Panc1 (cell line): Measurements from ENCODE around the gene KCNAB2. TPM values are rescaled to one million over a fixed set of nuclear protein-coding genes. Genes with fewer than 3 reads are reported as not detected.

Source experiments
- ATAC-seq: fragments of 200-7000 bp; cut with Tn5 transposase; 2 replicates; pipeline ENCODE4 v1.9.1; 2020; ENCODE audit warnings: mild to moderate bottlenecking, moderate library complexity
- BruUV-seq: library from RNA; stranded (reverse); fragments of 400-500 nt; replicated peaks from 2 replicates; lab custom pipeline; 2021; lab: Mats Ljungman, UMichigan
- CTCF ChIA-PET: fragments of 300-600 bp; sonication (Branson Sonifier 250); formaldehyde crosslinking; loops from one replicate; lab custom pipeline; 2022; ENCODE audit warnings: antibody characterized with exemption; lab: Charles Lee
- POLR2A ChIA-PET: fragments of 300-600 bp; sonication (Branson Sonifier 250); formaldehyde crosslinking; loops from one replicate; lab custom pipeline; 2022; ENCODE audit warnings: antibody characterized with exemption; lab: Charles Lee
- DNase-seq: peaks from one replicate; pipeline ENCODE4 v3.0.0-alpha.2; 2010; ENCODE audit warnings: low read depth, low spot score
- H3K27ac ChIP-seq: 2 replicates; pipeline ENCODE4 v1.5.1; 2011; ENCODE audit warnings: mild to moderate bottlenecking, low read length, inconsistent platforms
- H3K27me3 ChIP-seq: fragments of 200-500 bp; sonication (Bioruptor generic); 2 replicates; pipeline ENCODE4 v1.6.0; 2014; ENCODE audit warnings: low read length, inconsistent platforms; ENCODE audit not compliant: control insufficient read depth, insufficient read depth
- H3K36me3 ChIP-seq: fragments of 200-500 bp; sonication (Bioruptor generic); 2 replicates; pipeline ENCODE4 v1.5.1; 2014; ENCODE audit warnings: inconsistent platforms, mild to moderate bottlenecking, low read length, moderate library complexity; ENCODE audit not compliant: control insufficient read depth, insufficient read depth
- H3K4me1 ChIP-seq: 2 replicates; pipeline ENCODE4 v1.5.1; 2011; ENCODE audit warnings: inconsistent platforms, mild to moderate bottlenecking, low read length, moderate library complexity; ENCODE audit not compliant: control insufficient read depth, insufficient read depth
- H3K4me3 ChIP-seq, 2 experiments: 2 replicates each; pipeline ENCODE4 v1.5.1; 2011 to 2012; ENCODE audit warnings: low read depth in 2 of 2, low read length in 2 of 2, mild to moderate bottlenecking in 2 of 2, inconsistent platforms in 1 of 2, moderate library complexity in 1 of 2
- H3K9me3 ChIP-seq: fragments of 200-500 bp; sonication (Bioruptor generic); 2 replicates; pipeline ENCODE4 v1.5.1; 2014; ENCODE audit warnings: low read depth, mild to moderate bottlenecking, inconsistent platforms, low read length, moderate library complexity; ENCODE audit not compliant: control insufficient read depth, insufficient read depth
- POLR2AphosphoS5 ChIP-seq: IDR thresholded peaks from 2 replicates; pipeline ENCODE4 v1.6.1; 2012; ENCODE audit warnings: mild to moderate bottlenecking, low read depth, low read length, moderate library complexity
- SIN3A ChIP-seq: IDR thresholded peaks from 2 replicates; pipeline ENCODE4 v1.6.1; 2012; ENCODE audit warnings: low read depth, mild to moderate bottlenecking, low read length, moderate library complexity, borderline replicate concordance; ENCODE audit not compliant: insufficient read depth
- TCF7L2 ChIP-seq: IDR thresholded peaks from 2 replicates; pipeline ENCODE4 v1.6.1; 2011; ENCODE audit warnings: mild to moderate bottlenecking, low read depth, low read length, inconsistent platforms
- in situ Hi-C: cut with HindIII; loops from 2 replicates; pipeline ENCODE4 v1.10.0; 2016; ENCODE audit warnings: low sequenced_read_pairs, low pct_unique_long_range_greater_than_20kb
- intact Hi-C: fragments of 100-400 bp; cut with micrococcal nuclease; formaldehyde crosslinking; loops from one replicate; pipeline ENCODE4 v1.10.0; 2022; ENCODE audit not compliant: unreplicated experiment
- total RNA-seq: library from RNA; stranded (reverse); gene quantifications from one replicate; pipeline ENCODE4 v1.2.1, GENCODE V29; 2021; ENCODE audit not compliant: unreplicated experiment
- TF ChIP-seq, protein P1 (sequence below), 2 experiments: IDR thresholded peaks; 2 replicates each; pipeline ENCODE4 v1.6.1; 2011 to 2012; ENCODE audit warnings: low read depth in 2 of 2, control low read depth in 1 of 2, low read length in 1 of 2, mild to moderate bottlenecking in 1 of 2, moderate library complexity in 1 of 2; ENCODE audit not compliant: insufficient read depth in 1 of 2
- TF ChIP-seq, protein P2 (sequence below): fragments of 450-650 bp; IDR thresholded peaks from 2 replicates; pipeline ENCODE4 v1.5.1; 2017; ENCODE audit warnings: mild to moderate bottlenecking

KCNAB2 gene
- total RNA-seq, 1 experiment from 2014 or later: 27.6 TPM

DNA sequence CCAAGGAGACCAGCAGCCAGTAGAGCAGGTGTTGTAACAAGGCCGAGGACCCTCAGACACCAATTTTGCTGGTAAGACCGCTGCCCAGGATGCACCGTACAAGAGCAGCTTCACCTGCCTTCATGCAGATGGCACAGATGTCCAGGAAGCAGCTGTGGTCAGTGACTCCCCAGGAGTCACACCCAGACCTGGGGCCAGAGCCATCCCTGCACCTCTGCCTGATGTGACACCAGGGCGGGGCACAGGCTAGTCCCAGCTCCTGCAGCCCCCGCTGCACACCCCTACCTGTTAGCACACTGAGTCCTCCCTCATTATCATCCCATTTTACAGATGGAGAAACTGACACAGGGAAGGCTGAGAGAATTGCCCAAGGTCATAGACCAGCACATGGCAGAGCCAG lies 16.3 kb upstream of the KCNAB2 start:
- no peak overlapping the region for H3K4me3 ChIP-seq
- no peak for TF ChIP-seq POLR2AphosphoS5
- no peak for TF ChIP-seq SIN3A
- TF ChIP-seq, protein P1, sequence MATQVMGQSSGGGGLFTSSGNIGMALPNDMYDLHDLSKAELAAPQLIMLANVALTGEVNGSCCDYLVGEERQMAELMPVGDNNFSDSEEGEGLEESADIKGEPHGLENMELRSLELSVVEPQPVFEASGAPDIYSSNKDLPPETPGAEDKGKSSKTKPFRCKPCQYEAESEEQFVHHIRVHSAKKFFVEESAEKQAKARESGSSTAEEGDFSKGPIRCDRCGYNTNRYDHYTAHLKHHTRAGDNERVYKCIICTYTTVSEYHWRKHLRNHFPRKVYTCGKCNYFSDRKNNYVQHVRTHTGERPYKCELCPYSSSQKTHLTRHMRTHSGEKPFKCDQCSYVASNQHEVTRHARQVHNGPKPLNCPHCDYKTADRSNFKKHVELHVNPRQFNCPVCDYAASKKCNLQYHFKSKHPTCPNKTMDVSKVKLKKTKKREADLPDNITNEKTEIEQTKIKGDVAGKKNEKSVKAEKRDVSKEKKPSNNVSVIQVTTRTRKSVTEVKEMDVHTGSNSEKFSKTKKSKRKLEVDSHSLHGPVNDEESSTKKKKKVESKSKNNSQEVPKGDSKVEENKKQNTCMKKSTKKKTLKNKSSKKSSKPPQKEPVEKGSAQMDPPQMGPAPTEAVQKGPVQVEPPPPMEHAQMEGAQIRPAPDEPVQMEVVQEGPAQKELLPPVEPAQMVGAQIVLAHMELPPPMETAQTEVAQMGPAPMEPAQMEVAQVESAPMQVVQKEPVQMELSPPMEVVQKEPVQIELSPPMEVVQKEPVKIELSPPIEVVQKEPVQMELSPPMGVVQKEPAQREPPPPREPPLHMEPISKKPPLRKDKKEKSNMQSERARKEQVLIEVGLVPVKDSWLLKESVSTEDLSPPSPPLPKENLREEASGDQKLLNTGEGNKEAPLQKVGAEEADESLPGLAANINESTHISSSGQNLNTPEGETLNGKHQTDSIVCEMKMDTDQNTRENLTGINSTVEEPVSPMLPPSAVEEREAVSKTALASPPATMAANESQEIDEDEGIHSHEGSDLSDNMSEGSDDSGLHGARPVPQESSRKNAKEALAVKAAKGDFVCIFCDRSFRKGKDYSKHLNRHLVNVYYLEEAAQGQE (IDR thresholded peaks at IDR 0.05; ENCODE audit: insufficient read depth in 1 of 2, low read depth in 2 of 2, low read length in 1 of 2): no peak
- TF ChIP-seq, protein P2, sequence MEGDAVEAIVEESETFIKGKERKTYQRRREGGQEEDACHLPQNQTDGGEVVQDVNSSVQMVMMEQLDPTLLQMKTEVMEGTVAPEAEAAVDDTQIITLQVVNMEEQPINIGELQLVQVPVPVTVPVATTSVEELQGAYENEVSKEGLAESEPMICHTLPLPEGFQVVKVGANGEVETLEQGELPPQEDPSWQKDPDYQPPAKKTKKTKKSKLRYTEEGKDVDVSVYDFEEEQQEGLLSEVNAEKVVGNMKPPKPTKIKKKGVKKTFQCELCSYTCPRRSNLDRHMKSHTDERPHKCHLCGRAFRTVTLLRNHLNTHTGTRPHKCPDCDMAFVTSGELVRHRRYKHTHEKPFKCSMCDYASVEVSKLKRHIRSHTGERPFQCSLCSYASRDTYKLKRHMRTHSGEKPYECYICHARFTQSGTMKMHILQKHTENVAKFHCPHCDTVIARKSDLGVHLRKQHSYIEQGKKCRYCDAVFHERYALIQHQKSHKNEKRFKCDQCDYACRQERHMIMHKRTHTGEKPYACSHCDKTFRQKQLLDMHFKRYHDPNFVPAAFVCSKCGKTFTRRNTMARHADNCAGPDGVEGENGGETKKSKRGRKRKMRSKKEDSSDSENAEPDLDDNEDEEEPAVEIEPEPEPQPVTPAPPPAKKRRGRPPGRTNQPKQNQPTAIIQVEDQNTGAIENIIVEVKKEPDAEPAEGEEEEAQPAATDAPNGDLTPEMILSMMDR: no peak
- no peak for TF ChIP-seq TCF7L2
- ChIA-PET POLR2A (no interaction called here), CTCF (no interaction called here)
- in situ Hi-C loops (no loop called here), intact Hi-C loops (no loop called here)
- no peaks in the 10 kb centered on the region for H3K9me3 ChIP-seq
- no peak overlapping the region for H3K27ac ChIP-seq
- ATAC-seq (no peak), DNase-seq (no peak)
- H3K4me1 ChIP-seq: peaks cover 25% of the 10 kb centered on the region
- no peaks in the 10 kb centered on the region for H3K27me3 ChIP-seq
- H3K36me3 ChIP-seq: no peaks in the 10 kb centered on the region
- BruUV-seq: no TSS peak

DNA sequence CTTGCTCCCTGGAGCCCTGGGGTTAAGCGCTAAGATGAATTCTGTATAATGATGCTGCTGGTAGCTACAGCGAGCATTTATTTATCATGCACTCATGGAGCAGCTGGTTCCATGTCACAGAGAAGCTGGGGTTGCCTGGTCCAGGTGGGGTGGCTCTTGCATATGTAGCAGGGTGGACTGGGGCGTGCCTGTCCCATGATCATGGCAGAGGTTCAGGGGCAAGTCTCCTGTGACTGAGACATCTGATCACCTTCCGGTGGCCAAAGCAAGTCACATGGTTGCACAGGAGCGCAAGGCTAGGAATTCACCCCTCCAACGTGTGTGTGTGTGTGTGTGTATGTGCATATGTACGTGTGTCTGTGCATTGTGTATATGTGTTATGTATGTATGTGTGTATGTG lies 15.6 kb upstream of the KCNAB2 start:
- POLR2A ChIA-PET: no interaction called here
- intact Hi-C loops (no loop called here), in situ Hi-C loops (no loop called here)
- no peak for DNase-seq
- ATAC-seq: no peak
- Histone ChIP-seq H3K27me3 (no peaks in the 10 kb centered on the region), H3K27ac (no peak overlapping the region), H3K9me3 (no peaks in the 10 kb centered on the region), H3K4me1 (peaks cover 22% of the 10 kb centered on the region), H3K4me3 (no peak overlapping the region), H3K36me3 (no peaks in the 10 kb centered on the region)
- no peak for TF ChIP-seq TCF7L2
- CTCF ChIA-PET: no interaction called here
- BruUV-seq: no TSS peak

DNA sequence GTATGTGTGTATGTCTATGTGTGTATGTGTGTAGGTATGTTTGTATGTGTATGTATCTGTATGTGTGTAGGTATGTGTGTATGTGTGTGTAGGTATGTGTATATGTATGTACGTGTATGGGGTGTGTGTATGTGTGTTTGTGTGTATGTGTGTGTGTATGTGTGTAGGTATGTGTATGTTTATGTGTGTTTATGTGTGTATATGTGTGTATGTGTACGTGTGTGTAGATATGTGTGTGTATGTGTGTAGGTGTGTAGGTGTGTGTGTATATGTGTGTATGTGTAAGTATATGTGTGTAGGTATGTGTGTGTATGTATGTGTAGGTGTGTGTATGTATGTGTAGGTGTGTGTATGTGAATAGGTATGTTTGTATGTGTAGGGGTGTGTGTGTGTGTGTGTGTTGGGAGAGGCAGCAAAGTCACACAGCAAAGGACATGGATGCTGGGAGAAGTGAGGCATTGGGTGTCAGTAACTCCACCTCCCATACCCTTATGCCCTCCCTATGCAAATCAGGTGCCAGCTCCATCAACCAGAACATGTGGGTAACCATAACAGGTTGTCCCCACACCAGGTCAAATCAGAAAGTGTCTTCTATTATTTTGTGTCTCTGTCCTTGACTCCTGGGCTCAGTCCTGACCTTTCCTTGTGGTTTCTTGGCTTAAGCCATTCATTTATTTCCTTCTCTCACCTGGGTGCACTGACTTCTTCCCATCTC lies 15.0 kb upstream of the KCNAB2 start:
- BruUV-seq: TSS peak; percentile 73
- ATAC-seq (no peak), DNase-seq (no peak)
- H3K36me3 ChIP-seq: no peaks in the 10 kb centered on the region
- H3K9me3 ChIP-seq: no peaks in the 10 kb centered on the region
- ChIA-PET CTCF (no interaction called here), POLR2A (no interaction called here)
- H3K27ac ChIP-seq: no peak overlapping the region
- in situ Hi-C loops: no loop called here
- H3K4me3 ChIP-seq: no peak overlapping the region
- TF ChIP-seq SIN3A (no peak), POLR2AphosphoS5 (no peak), TCF7L2 (no peak)
- TF ChIP-seq, protein P1 (IDR thresholded peaks at IDR 0.05; ENCODE audit: insufficient read depth in 1 of 2, low read depth in 2 of 2, low read length in 1 of 2): no peak
- TF ChIP-seq, protein P2: no peak
- intact Hi-C loops: no loop called here
- H3K27me3 ChIP-seq: no peaks in the 10 kb centered on the region
- peaks cover 17% of the 10 kb centered on the region for H3K4me1 ChIP-seq
